Keratinocyte (primary cell): ENCODE results near the gene RXRA. TPM values are rescaled to one million over a fixed set of nuclear protein-coding genes. Genes with fewer than 3 reads are reported as not detected.
"Not testable (repeated sequence)": the region's sequence is repeated elsewhere in the genome, so short reads cannot be mapped to it uniquely, and the experiment has no call there.

Experiments
- DNase-seq: peaks from one replicate; pipeline ENCODE4 v3.0.0-alpha.2; 2011; ENCODE audit warnings: low read depth, missing footprints, low spot score
- FAIRE-seq: peaks from 2 replicates; lab custom pipeline; 2011; peaks lifted over from hg19 to GRCh38; lab: Jason Lieb, UNC
- H2AFZ ChIP-seq: 2 replicates; pipeline ENCODE4 v1.6.0; 2012; ENCODE audit warnings: low read length, control low read depth, inconsistent platforms; ENCODE audit not compliant: control insufficient read depth
- H3K27ac ChIP-seq: 2 replicates; pipeline ENCODE4 v1.5.1; 2011; ENCODE audit warnings: low read length; ENCODE audit not compliant: control insufficient read depth, insufficient read depth
- H3K27me3 ChIP-seq: 3 replicates; pipeline ENCODE4 v1.6.0; 2011; ENCODE audit warnings: low read length; ENCODE audit not compliant: control insufficient read depth, insufficient read depth; ENCODE audit errors: extremely low read depth
- H3K36me3 ChIP-seq, 2 experiments: 2 replicates in 1 of 2; 3 replicates in 1 of 2; pipeline ENCODE4 v1.5.1; 2011; ENCODE audit warnings: low read length in 2 of 2, mild to moderate bottlenecking in 1 of 2; ENCODE audit not compliant: control insufficient read depth in 2 of 2, insufficient read depth in 2 of 2; ENCODE audit errors: extremely low read depth in 1 of 2
- H3K4me1 ChIP-seq: 3 replicates; pipeline ENCODE4 v1.5.1; 2011; ENCODE audit warnings: low read length; ENCODE audit not compliant: control insufficient read depth, insufficient read depth; ENCODE audit errors: extremely low read depth
- H3K4me2 ChIP-seq: 3 replicates; pipeline ENCODE4 v1.6.0; 2011; ENCODE audit warnings: low read depth, low read length; ENCODE audit not compliant: control insufficient read depth, insufficient read depth; ENCODE audit errors: extremely low read depth
- H3K4me3 ChIP-seq, 3 experiments: fragments of 200-600 bp in 1 of 3; sonication (generic) in 1 of 3; 2 replicates in 2 of 3; 3 replicates in 1 of 3; pipeline ENCODE4 v1.5.1; 2011 to 2016; ENCODE audit warnings: low read length in 3 of 3, mild to moderate bottlenecking in 3 of 3, control low read depth in 2 of 3, inconsistent platforms in 1 of 3, low read depth in 1 of 3, mixed read lengths in 1 of 3, mixed run types in 1 of 3, moderate library complexity in 1 of 3; ENCODE audit not compliant: control insufficient read depth in 2 of 3, insufficient read depth in 2 of 3; ENCODE audit errors: extremely low read depth in 1 of 3
- H3K79me2 ChIP-seq: 2 replicates; pipeline ENCODE4 v1.6.0; 2012; ENCODE audit warnings: low read length; ENCODE audit not compliant: control insufficient read depth, insufficient read depth
- H3K9ac ChIP-seq: 3 replicates; pipeline ENCODE4 v1.6.0; 2011; ENCODE audit warnings: low read length; ENCODE audit not compliant: control insufficient read depth, insufficient read depth; ENCODE audit errors: extremely low read depth
- H3K9me1 ChIP-seq: 3 replicates; pipeline ENCODE4 v1.6.0; 2011; ENCODE audit warnings: low read length; ENCODE audit not compliant: control insufficient read depth, insufficient read depth; ENCODE audit errors: extremely low read depth
- H3K9me3 ChIP-seq: 2 replicates; pipeline ENCODE4 v1.5.1; 2012; ENCODE audit warnings: low read depth, low read length; ENCODE audit not compliant: control insufficient read depth
- H4K20me1 ChIP-seq: 3 replicates; pipeline ENCODE4 v1.6.0; 2011; ENCODE audit warnings: low read length; ENCODE audit not compliant: control insufficient read depth, insufficient read depth; ENCODE audit errors: extremely low read depth
- CTCF ChIP-seq, 3 experiments: IDR thresholded peaks in 1 of 3; conservative IDR thresholded peaks in 1 of 3; optimal IDR thresholded peaks in 1 of 3; 2 replicates in 2 of 3; 3 replicates in 1 of 3; pipeline versions ENCODE3 to v1.5.1; 2011; ENCODE audit warnings: low read length in 3 of 3, mild to moderate bottlenecking in 3 of 3, moderate library complexity in 2 of 3, control low read depth in 1 of 3, inconsistent platforms in 1 of 3; ENCODE audit not compliant: insufficient read depth in 2 of 3; ENCODE audit errors: extremely low read depth in 1 of 3
- EZH2 ChIP-seq: IDR thresholded peaks from one replicate; pipeline ENCODE4 v1.6.1; 2012; ENCODE audit warnings: inconsistent platforms, mild to moderate bottlenecking, low read length, moderate library complexity
- dilution Hi-C: fragments of 300-500 bp; cut with MboI; formaldehyde crosslinking; loops from one replicate; pipeline ENCODE4 v1.7.0; 2020; ENCODE audit warnings: low sequenced_read_pairs; ENCODE audit not compliant: extremely low pct_ligation_motif_present
- polyA plus RNA-seq, 5 experiments: library from polyadenylated mRNA; depleted of rRNA in 3 of 5; stranded (reverse) in 3 of 5; stranded (forward) in 1 of 5; unstranded in 1 of 5; fragments of >200 nt; gene quantifications; 1 replicate in 1 of 5; 2 replicates in 3 of 5; 3 replicates in 1 of 5; pipeline versions ENCODE4 v1.2.1 to v1.2.3, GENCODE V29; 2011 to 2012; ENCODE audit warnings: missing spikeins in 2 of 5, low read depth in 1 of 5, low replicate concordance in 1 of 5

Gene RXRA
- polyA plus RNA-seq, 1 donor (not counting 4 experiments of a cell fraction or from before 2014, with no cell fraction given), result 9.7 TPM

GRCh38 chr9:134305533-134305932, 20.7 kb upstream of the RXRA start:
- DNase-seq (no peak), FAIRE-seq (no peak)
- TF ChIP-seq CTCF (optimal IDR thresholded peaks at IDR 0.05 in 1 of 3, IDR thresholded peaks at IDR 0.05 in 1 of 3, conservative IDR thresholded peaks at IDR 0.05 in 1 of 3; ENCODE audit: extremely low read depth in 1 of 3, insufficient read depth in 2 of 3, low read length in 3 of 3) (no peak), EZH2 (no peak)
- Histone ChIP-seq H3K9me1 (no peaks in the 10 kb centered on the region), H3K9ac (no peak overlapping the region), H3K4me3 (no peak overlapping the region), H2AFZ (no peak overlapping the region), H3K9me3 (peaks cover 2% of the 10 kb centered on the region), H3K79me2 (no peaks in the 10 kb centered on the region), H3K27ac (no peak overlapping the region), H3K27me3 (peaks cover 2% of the 10 kb centered on the region), H4K20me1 (no peaks in the 10 kb centered on the region), H3K4me1 (no peaks in the 10 kb centered on the region), H3K36me3 (no peaks in the 10 kb centered on the region), H3K4me2 (no peak overlapping the region)
- dilution Hi-C loops, result no loop called here

GRCh38 chr9:134306042-134306441, 20.2 kb upstream of the RXRA start:
- H4K20me1 ChIP-seq, H3K9ac ChIP-seq, H3K4me3 ChIP-seq, dilution Hi-C loops, H3K9me1 ChIP-seq, H3K36me3 ChIP-seq, H3K4me2 ChIP-seq, H3K9me3 ChIP-seq, H3K27me3 ChIP-seq, DNase-seq, H3K79me2 ChIP-seq, H2AFZ ChIP-seq, H3K27ac ChIP-seq, FAIRE-seq, H3K4me1 ChIP-seq: not testable (repeated sequence)
